NCI-H146 treated with DMSO at 0.1 percent for 48 hours (cell line): ENCODE results near the gene MYO3A.

Experiments
- DNase-seq: peaks from one replicate; lab custom pipeline; 2025; ENCODE audit not compliant: unreplicated experiment; lab: John Stamatoyannopoulos, UW

The MYO3A gene

GRCh38 chr10:25933653-25934608 lies at the start of gene MYO3A:
Gene MYO3A, plus strand, starts transcription at chr10:25934229. Its CDS starts 17,882 bp downstream, at chr10:25952111.
- peak; percentile 75 for DNase-seq

- no peak for DNase-seq
Measured at GRCh38 chr10:25888627-25889026, 45.4 kb upstream of the MYO3A start.

GRCh38 chr10:25890995-25891394 lies 43.0 kb upstream of the MYO3A start:
- DNase-seq: no peak

- no peak for DNase-seq
Measured at GRCh38 chr10:25895856-25896255, 38.2 kb upstream of the MYO3A start.

GRCh38 chr10:25896421-25896820 lies 37.6 kb upstream of the MYO3A start:
- peak; percentile 69 for DNase-seq

DNA sequence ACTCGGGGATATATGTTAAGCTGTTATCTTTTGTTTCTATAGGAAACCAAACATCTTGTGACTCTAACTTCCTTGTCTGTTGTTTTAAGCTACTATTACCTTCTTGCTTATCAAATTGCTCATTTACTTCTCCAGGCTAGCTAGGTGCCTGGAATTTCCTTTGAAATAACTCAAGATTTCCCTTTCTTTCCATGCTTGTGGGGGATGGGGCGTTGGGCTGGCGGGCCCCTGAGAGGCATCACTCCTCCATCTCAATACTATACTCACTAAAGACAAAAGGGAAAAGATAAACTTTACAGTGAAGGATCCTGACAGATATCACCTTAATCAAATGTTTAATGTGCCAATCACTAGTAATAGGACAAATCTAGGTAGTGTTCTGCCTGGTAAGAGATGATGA lies 34.7 kb upstream of the MYO3A start:
- no peak for DNase-seq

DNA sequence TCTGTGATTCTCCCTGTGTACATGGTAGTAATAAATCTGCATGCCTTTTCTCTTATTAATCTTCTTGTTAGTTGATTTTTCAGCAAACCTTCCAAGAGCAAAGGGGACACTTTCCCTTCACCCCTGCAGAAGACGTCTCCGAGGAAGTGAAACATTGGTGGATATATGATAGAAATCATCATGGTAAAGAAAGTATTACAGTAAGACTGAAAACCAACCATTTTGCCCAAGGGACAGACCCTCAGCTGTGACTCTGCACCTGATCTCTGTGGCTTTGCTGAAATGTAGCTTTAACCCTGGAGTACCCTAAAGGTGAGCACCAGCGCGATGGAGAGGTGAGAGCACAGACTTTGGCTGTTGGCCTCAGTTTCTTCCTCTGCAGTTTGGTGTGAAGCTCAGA lies 32.8 kb upstream of the MYO3A start:
- DNase-seq: no peak

DNA sequence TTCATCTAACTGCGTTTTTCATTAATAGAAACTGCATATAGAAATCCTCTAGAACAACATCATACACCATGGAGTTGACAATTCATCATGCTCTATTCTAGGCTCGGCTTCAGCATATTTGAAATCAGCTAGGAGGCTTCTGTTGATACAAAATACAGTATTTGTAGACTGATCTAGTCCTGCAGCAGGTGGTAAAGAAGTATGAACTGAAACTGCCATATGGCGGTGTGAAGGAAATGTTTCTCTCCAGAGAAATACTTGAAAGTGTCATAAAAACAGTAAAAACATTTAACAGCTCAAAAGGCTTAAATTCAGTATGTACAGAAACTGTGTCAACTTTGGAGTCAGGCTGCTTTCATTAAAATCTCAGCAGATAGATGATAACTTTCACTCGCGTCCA lies 32.0 kb upstream of the MYO3A start:
- no peak for DNase-seq

DNA sequence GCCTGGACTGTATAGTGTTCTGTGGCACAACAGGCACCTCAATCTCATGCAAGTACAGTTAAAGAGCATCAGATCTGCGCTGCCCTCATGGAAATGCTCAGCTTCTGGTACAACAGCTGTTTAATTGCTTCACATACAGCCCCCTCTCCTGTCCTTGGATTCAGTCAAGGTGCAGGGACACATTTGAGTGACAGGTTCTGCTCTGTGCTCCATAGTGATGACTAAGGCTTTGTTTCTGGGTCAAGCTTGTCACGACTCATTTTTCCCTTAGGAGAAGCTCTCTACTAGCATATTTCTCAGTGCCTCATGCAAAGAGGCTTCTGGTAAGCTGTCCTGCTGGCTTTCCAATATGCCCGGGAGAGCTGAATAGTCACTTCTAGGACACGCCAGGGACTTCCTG lies 26.8 kb upstream of the MYO3A start:
- DNase-seq: no peak

DNA sequence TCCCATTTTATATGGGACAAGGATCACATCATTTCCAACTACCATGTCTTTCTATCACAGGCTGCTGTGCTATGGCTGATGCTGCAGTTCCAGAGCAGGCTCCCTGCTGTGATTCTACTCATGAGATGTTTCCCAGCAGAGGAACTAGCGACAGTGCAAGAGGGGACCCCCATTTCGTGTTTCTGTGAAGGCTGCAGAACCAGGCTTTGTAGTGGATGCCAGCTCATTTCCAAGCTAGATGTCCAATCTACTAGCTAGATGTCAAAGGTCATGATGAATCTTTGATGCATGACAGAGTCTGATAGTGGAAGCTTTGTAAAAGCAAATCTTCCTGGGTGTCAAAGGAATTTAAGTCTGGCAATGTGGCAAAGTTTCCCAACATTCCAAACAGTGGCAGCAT lies 21.2 kb upstream of the MYO3A start:
- DNase-seq: no peak

- DNase-seq: no peak
Measured at GRCh38 chr10:25914776-25915175, 19.3 kb upstream of the MYO3A start.

GRCh38 chr10:25934621-25935139 lies 651 bp downstream of the MYO3A start:
- peak; percentile 92 for DNase-seq

- no peak for DNase-seq
Measured at GRCh38 chr10:25938405-25938804, 4.4 kb downstream of the MYO3A start.

DNA sequence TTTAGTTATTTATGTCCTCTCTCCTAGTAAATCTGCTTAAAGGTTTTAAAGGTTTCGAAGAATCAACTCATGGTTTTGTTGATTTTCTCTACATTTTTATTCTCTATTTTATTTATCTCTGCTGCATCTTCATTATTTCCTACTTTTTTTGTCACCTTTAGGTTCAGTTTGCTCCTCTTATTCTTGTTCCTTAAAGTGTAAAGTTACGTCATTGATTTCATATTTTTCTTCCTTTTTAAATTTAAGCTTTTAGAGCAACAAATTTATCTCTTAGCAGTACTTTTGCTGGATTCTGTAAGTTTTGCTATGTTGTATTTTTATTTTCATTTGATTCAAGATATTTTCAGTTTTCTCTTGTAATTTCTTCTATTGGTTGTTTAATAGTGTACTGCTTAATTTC lies 10.7 kb downstream of the MYO3A start:
- DNase-seq: no peak

GRCh38 chr10:25952857-25953256 lies 18.8 kb downstream of the MYO3A start:
- peak; percentile 56 for DNase-seq

GRCh38 chr10:25954851-25955250 lies 20.8 kb downstream of the MYO3A start:
- no peak for DNase-seq

GRCh38 chr10:25959540-25960232 lies 25.7 kb downstream of the MYO3A start:
- no peak for DNase-seq

DNA sequence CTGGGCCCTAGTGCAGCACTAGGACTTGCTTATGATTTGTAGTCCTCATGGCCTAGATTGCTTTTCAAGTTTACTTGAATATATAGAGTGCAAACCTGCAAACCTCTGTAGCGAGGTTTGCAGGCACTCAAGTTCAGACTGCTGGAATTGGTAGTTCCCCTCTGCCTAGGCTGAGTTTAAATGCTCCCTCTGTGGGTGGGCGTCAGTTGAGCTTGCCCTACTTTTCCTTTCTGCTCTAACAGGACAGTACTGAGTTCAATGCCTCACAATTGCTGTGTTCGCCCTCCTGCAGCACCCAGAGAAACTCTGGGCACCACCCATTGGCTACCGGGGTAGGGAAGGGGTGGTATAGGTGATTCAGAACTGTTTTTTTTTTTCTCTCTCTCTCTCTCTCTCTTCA lies 31.6 kb downstream of the MYO3A start:
- DNase-seq: no peak

- no peak for DNase-seq
Measured at GRCh38 chr10:25966844-25967243, 32.8 kb downstream of the MYO3A start.

DNA sequence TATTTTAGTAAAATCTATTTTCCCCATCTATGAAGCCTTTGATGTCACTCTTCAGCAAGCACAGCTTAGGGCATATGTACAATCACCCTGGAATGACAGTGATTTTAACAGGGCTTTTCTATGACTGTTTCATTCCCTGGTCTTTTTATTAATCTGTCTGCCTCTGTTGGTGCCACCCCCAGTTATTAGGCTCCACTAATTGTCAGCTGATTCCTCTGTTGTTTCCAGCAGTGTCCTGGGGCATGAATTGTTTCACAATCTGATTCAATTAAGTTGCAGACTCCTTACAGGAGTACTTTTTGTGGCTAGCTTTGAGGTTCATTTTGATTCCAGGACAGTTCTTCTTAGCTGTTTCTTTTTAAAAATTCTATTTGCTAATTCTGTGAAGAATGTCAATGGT lies 38.6 kb downstream of the MYO3A start:
- no peak for DNase-seq

GRCh38 chr10:25974897-25975459 lies 40.9 kb downstream of the MYO3A start:
- DNase-seq: no peak

- no peak for DNase-seq
Measured at GRCh38 chr10:25978771-25979170, 44.7 kb downstream of the MYO3A start.
